SK-N-SH (cell line): Measurements from ENCODE around the gene PPP2R1B. TPM values are rescaled to one million over a fixed set of nuclear protein-coding genes. Genes with fewer than 3 reads are reported as not detected.
A peak's percentile ranks its signal among the peaks of the same experiment; 100 is the strongest.

Experiments used
- CTCF ChIA-PET: fragments of 300-600, 350-600 bp; formaldehyde crosslinking; extraction: SDS; loops from one replicate; lab custom pipeline; 2021; lab: Yijun Ruan, JAX
- POLR2A ChIA-PET: fragments of 350-600 bp; sonication (Branson Sonifier 250); formaldehyde crosslinking; extraction: SDS; loops from one replicate; lab custom pipeline; 2020; ENCODE audit warnings: antibody characterized with exemption, inconsistent platforms; lab: Yijun Ruan, JAX
- DNase-seq: peaks from one replicate; pipeline ENCODE4 v3.0.0; 2012
- H2AFZ ChIP-seq: fragments of 200-600 bp; sonication (generic); 2 replicates; pipeline ENCODE4 v1.8.1; 2016; ENCODE audit warnings: antibody characterized with exemption, mild to moderate bottlenecking, low read depth
- H3F3A ChIP-seq: fragments of 200-600 bp; sonication (generic); replicated peaks from 2 replicates; pipeline ENCODE3; 2016; ENCODE audit warnings: antibody characterized with exemption, mild to moderate bottlenecking; ENCODE audit not compliant: insufficient read depth
- H3K27ac ChIP-seq, 2 experiments: fragments of 200-500 bp in 1 of 2; fragments of 200-600 bp in 1 of 2; sonication (Bioruptor generic) in 1 of 2; sonication (generic), shearing (Covaris generic) in 1 of 2; 2 replicates each; pipeline versions ENCODE4 v1.5.1 to v1.6.1; 2014 to 2016; ENCODE audit warnings: low read depth in 2 of 2, inconsistent platforms in 1 of 2, low read length in 1 of 2, mild to moderate bottlenecking in 1 of 2, mixed read lengths in 1 of 2
- H3K27me3 ChIP-seq: fragments of 200-600 bp; sonication (generic), shearing (Covaris generic); 2 replicates; pipeline ENCODE4 v1.6.1; 2016; ENCODE audit warnings: mixed run types; ENCODE audit not compliant: insufficient read depth
- H3K36me3 ChIP-seq, 2 experiments: fragments of 200-500 bp in 1 of 2; fragments of 200-600 bp in 1 of 2; sonication (Bioruptor generic) in 1 of 2; sonication (generic) in 1 of 2; replicated peaks in 1 of 2; 2 replicates each; pipeline versions ENCODE3 to v1.5.1; 2014 to 2016; ENCODE audit warnings: low read length in 1 of 2, mild to moderate bottlenecking in 1 of 2; ENCODE audit not compliant: insufficient read depth in 2 of 2, control insufficient read depth in 1 of 2
- H3K4me1 ChIP-seq, 2 experiments: fragments of 200-500 bp in 1 of 2; fragments of 200-600 bp in 1 of 2; sonication (Bioruptor generic) in 1 of 2; sonication (generic), shearing (Covaris generic) in 1 of 2; 2 replicates each; pipeline versions ENCODE4 v1.5.1 to v1.6.1; 2014 to 2016; ENCODE audit warnings: low read depth in 1 of 2, low read length in 1 of 2, mixed run types in 1 of 2; ENCODE audit not compliant: insufficient read depth in 2 of 2, control insufficient read depth in 1 of 2
- H3K4me2 ChIP-seq: fragments of 200-600 bp; sonication (generic), shearing (Covaris generic); 2 replicates; pipeline ENCODE4 v1.6.1; 2017; ENCODE audit warnings: mixed run types
- H3K4me3 ChIP-seq, 2 experiments: fragments of 200-500 bp in 1 of 2; fragments of 200-600 bp in 1 of 2; sonication (Bioruptor generic) in 1 of 2; sonication (generic), shearing (Covaris generic) in 1 of 2; 2 replicates each; pipeline versions ENCODE4 v1.5.1 to v1.8.1; 2014 to 2016; ENCODE audit warnings: low read depth in 2 of 2, inconsistent platforms in 1 of 2, low read length in 1 of 2, mild to moderate bottlenecking in 1 of 2, mixed read lengths in 1 of 2, moderate library complexity in 1 of 2
- H3K79me2 ChIP-seq: fragments of 200-600 bp; sonication (generic); 2 replicates; pipeline ENCODE4 v1.8.1; 2017; ENCODE audit warnings: mild to moderate bottlenecking; ENCODE audit not compliant: insufficient read depth
- H3K9ac ChIP-seq: fragments of 200-600 bp; sonication (generic); 2 replicates; pipeline ENCODE4 v1.6.1; 2017; ENCODE audit warnings: mixed run types
- H3K9me2 ChIP-seq: fragments of 200-600 bp; sonication (generic); 2 replicates; pipeline ENCODE4 v1.6.1; 2017; ENCODE audit warnings: mixed run types
- H3K9me3 ChIP-seq: fragments of 200-600 bp; sonication (generic); 2 replicates; pipeline ENCODE4 v1.6.1; 2017; ENCODE audit warnings: mixed run types, mild to moderate bottlenecking, moderate library complexity
- H4K20me1 ChIP-seq: fragments of 200-600 bp; sonication (generic); 2 replicates; pipeline ENCODE4 v1.6.1; 2017; ENCODE audit warnings: mild to moderate bottlenecking, mixed run types; ENCODE audit not compliant: insufficient read depth
- CHD2 ChIP-seq: fragments of 150-350 bp; IDR thresholded peaks from 2 replicates; pipeline ENCODE4 v1.6.1; 2018; ENCODE audit warnings: low read length; ENCODE audit not compliant: partially characterized antibody
- ELF1 ChIP-seq: IDR thresholded peaks from 2 replicates; pipeline ENCODE4 v1.4.0; 2012
- EZH2phosphoT487 ChIP-seq: fragments of 200-600 bp; sonication (generic); IDR thresholded peaks from 2 replicates; pipeline ENCODE4 v1.6.1; 2017; ENCODE audit warnings: low read depth, mixed run types, mild to moderate bottlenecking, antibody characterized with exemption, moderate library complexity, borderline replicate concordance
- GABPA ChIP-seq: IDR thresholded peaks from 2 replicates; pipeline ENCODE4 v1.4.0; 2012; ENCODE audit warnings: low read depth, mild to moderate bottlenecking
- JUND ChIP-seq: IDR thresholded peaks from 2 replicates; pipeline ENCODE4 v1.4.0; 2012
- MEF2A ChIP-seq: IDR thresholded peaks from 2 replicates; pipeline ENCODE4 v1.4.0; 2012; ENCODE audit warnings: low read depth, borderline replicate concordance
- MXI1 ChIP-seq: IDR thresholded peaks from 2 replicates; pipeline ENCODE4 v1.6.1; 2012; ENCODE audit warnings: mild to moderate bottlenecking, low read depth, low read length, improper control_type of control experiment
- NFIC ChIP-seq: IDR thresholded peaks from 2 replicates; pipeline ENCODE4 v1.4.0; 2012; ENCODE audit warnings: borderline replicate concordance
- POLR2AphosphoS5 ChIP-seq: IDR thresholded peaks from 2 replicates; pipeline ENCODE4 v1.6.1; 2012; ENCODE audit warnings: low read depth, low read length
- RCOR1 ChIP-seq: fragments of 150-350 bp; IDR thresholded peaks from 2 replicates; pipeline ENCODE4 v1.6.1; 2017; ENCODE audit warnings: antibody characterized with exemption, low read length
- RXRA ChIP-seq: IDR thresholded peaks from 2 replicates; pipeline ENCODE4 v1.4.0; 2012; ENCODE audit warnings: low read depth, mild to moderate bottlenecking, borderline replicate concordance
- SIN3A ChIP-seq: IDR thresholded peaks from 2 replicates; pipeline ENCODE4 v1.6.1; 2012; ENCODE audit warnings: low read depth, mild to moderate bottlenecking, low read length, moderate library complexity, borderline replicate concordance
- SMC3 ChIP-seq: IDR thresholded peaks from 2 replicates; pipeline ENCODE4 v1.6.1; 2012; ENCODE audit warnings: low read depth, low read length, improper control_type of control experiment
- TCF12 ChIP-seq: IDR thresholded peaks from 2 replicates; pipeline ENCODE4 v1.4.0; 2012
- TEAD4 ChIP-seq: IDR thresholded peaks from 2 replicates; pipeline ENCODE4 v1.4.0; 2012; ENCODE audit warnings: mild to moderate bottlenecking, borderline replicate concordance; ENCODE audit not compliant: insufficient read depth
- YY1 ChIP-seq: IDR thresholded peaks from 2 replicates; pipeline ENCODE4 v1.4.0; 2012; ENCODE audit warnings: low read depth, mild to moderate bottlenecking
- WGBS: methylation state at CpG from one replicate; pipeline ENCODE4 v1.1.6; 2017; ENCODE audit warnings: low lambda C conversion rate; 5-methylcytosine and 5-hydroxymethylcytosine counted together
- polyA plus RNA-seq, 3 experiments: library from polyadenylated mRNA; depleted of rRNA; stranded (reverse); fragments of >200 nt; gene quantifications; 2 replicates each; pipeline ENCODE4 v1.2.3, GENCODE V29; 2012
- TF ChIP-seq, protein P1 (sequence below): fragments of 150-350 bp; IDR thresholded peaks from 2 replicates; pipeline ENCODE4 v1.6.1; 2017; ENCODE audit warnings: antibody characterized with exemption, low read length, low read depth, borderline replicate concordance
- TF ChIP-seq, protein P2 (sequence below): IDR thresholded peaks from 2 replicates; pipeline ENCODE4; 2012
- TF ChIP-seq, protein P3 (sequence below): IDR thresholded peaks from 2 replicates; pipeline ENCODE4 v1.4.0; 2012; ENCODE audit warnings: low read depth, borderline replicate concordance
- TF ChIP-seq, protein P4 (sequence below): fragments of 150-350 bp; IDR thresholded peaks from 2 replicates; pipeline ENCODE4 v1.6.1; 2016; ENCODE audit warnings: mild to moderate bottlenecking, low read depth, low read length

PPP2R1B gene
- polyA plus RNA-seq, 1 of the 3 experiments (the other 2 are of a cell fraction), result 25.9 TPM

DNA sequence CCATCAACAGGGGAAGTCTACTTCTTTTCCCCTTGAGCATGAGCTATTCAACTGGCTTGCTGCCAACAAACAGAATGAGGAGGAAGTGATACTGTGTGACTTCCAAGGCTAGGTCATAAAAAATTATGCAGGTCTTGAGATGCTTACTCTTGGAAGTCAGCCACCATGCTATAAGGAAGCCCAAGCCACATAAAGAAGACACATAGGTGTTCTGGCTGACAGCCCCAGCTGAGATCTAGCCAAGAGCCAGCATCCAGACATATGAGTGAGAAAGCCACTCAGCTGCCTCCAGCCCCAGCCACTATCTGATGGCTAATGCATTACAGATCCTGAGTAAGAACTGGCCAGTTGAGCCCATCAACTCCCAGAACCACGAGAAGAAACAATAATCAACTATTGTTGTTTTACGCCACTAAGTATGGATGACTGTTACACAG is 31.0 kb upstream of the PPP2R1B start:
- H3K27ac ChIP-seq, result peak overlapping the region; percentile 28 to 35; a peak in 3 of 4 replicates
- H4K20me1 ChIP-seq, result no peaks in the 10 kb centered on the region
- TF ChIP-seq POLR2AphosphoS5 (no peak), NFIC (peak; percentile 58; the same call in 1 of the 2 replicates), TCF12 (0 out of 2 replicates have a peak, but pooled peaks have one; percentile 9), CHD2 (no peak), EZH2phosphoT487 (no peak), JUND (no peak)
- TF ChIP-seq, protein P1, sequence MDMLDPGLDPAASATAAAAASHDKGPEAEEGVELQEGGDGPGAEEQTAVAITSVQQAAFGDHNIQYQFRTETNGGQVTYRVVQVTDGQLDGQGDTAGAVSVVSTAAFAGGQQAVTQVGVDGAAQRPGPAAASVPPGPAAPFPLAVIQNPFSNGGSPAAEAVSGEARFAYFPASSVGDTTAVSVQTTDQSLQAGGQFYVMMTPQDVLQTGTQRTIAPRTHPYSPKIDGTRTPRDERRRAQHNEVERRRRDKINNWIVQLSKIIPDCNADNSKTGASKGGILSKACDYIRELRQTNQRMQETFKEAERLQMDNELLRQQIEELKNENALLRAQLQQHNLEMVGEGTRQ, result no peak
- H3F3A ChIP-seq, result peaks cover 27% of the 10 kb centered on the region
- H3K36me3 ChIP-seq, result peaks cover 0 to 6% of the 10 kb centered on the region in 2 experiments
- no peaks in the 10 kb centered on the region for H3K79me2 ChIP-seq
- H2AFZ ChIP-seq, result no peak overlapping the region
- H3K4me1 ChIP-seq, result peaks cover 18 to 26% of the 10 kb centered on the region in 2 experiments; a peak in 3 of 4 replicates
- H3K4me2 ChIP-seq, result no peak overlapping the region
- no peak overlapping the region for H3K4me3 ChIP-seq
- WGBS, result 68% methylated on average over 2 of the region's 2 CpGs
- no peaks in the 10 kb centered on the region for H3K9me2 ChIP-seq
- H3K9me3 ChIP-seq, result no peaks in the 10 kb centered on the region
- H3K9ac ChIP-seq, result no peak overlapping the region
- POLR2A ChIA-PET, result no interaction called here
- no peak for DNase-seq
- no peaks in the 10 kb centered on the region for H3K27me3 ChIP-seq
- CTCF ChIA-PET, result interaction anchor here (1.3 to 2.9 kb wide), 6 partner anchors 10 to 193 kb away, joined by 3 to 11 read pairs (median 6); no protein-coding TSS in a partner anchor

DNA sequence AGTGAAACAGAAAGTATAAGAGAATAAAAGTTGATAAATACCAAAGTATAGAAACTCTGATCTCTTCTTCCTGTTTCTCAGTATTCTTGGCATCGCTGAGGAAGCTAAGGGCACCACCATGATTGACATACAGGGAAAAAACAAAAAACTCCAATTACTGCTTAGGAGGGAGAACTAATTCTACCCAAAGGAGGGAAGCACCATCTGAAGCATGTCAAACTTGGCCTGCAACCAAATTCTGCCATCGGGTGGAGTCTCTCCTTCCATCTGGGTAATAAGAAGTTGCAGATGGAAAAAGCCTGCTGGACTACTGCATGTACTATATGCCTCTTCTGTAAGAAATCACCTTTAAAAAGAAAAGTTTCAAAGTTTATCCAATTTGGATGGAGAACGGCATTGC is 30.5 kb upstream of the PPP2R1B start:
- POLR2A ChIA-PET, result no interaction called here

More for the DNA sequence above, 30.5 kb upstream of the PPP2R1B start:
- TF ChIP-seq GABPA (no peak), YY1 (no peak), CHD2 (no peak), EZH2phosphoT487 (no peak), TCF12 (no peak), SMC3 (no peak), TEAD4 (no peak), MXI1 (no peak), MEF2A (no peak), RXRA (no peak), SIN3A (no peak), ELF1 (no peak), POLR2AphosphoS5 (no peak), RCOR1 (no peak)
- TF ChIP-seq, protein P2, sequence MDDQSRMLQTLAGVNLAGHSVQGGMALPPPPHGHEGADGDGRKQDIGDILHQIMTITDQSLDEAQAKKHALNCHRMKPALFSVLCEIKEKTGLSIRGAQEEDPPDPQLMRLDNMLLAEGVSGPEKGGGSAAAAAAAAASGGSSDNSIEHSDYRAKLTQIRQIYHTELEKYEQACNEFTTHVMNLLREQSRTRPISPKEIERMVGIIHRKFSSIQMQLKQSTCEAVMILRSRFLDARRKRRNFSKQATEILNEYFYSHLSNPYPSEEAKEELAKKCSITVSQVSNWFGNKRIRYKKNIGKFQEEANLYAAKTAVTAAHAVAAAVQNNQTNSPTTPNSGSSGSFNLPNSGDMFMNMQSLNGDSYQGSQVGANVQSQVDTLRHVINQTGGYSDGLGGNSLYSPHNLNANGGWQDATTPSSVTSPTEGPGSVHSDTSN, result no peak
- TF ChIP-seq, protein P3, sequence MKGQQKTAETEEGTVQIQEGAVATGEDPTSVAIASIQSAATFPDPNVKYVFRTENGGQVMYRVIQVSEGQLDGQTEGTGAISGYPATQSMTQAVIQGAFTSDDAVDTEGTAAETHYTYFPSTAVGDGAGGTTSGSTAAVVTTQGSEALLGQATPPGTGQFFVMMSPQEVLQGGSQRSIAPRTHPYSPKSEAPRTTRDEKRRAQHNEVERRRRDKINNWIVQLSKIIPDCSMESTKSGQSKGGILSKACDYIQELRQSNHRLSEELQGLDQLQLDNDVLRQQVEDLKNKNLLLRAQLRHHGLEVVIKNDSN, result no peak
- TF ChIP-seq, protein P4, sequence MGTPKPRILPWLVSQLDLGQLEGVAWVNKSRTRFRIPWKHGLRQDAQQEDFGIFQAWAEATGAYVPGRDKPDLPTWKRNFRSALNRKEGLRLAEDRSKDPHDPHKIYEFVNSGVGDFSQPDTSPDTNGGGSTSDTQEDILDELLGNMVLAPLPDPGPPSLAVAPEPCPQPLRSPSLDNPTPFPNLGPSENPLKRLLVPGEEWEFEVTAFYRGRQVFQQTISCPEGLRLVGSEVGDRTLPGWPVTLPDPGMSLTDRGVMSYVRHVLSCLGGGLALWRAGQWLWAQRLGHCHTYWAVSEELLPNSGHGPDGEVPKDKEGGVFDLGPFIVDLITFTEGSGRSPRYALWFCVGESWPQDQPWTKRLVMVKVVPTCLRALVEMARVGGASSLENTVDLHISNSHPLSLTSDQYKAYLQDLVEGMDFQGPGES, result no peak
- no peak overlapping the region for H3K9ac ChIP-seq
- no peak overlapping the region for H3K4me3 ChIP-seq
- peak overlapping the region; percentile 18 to 28; a peak in 2 of 4 replicates for H3K27ac ChIP-seq
- H4K20me1 ChIP-seq, result no peaks in the 10 kb centered on the region
- no peaks in the 10 kb centered on the region for H3K9me3 ChIP-seq
- no peak overlapping the region for H2AFZ ChIP-seq
- no peaks in the 10 kb centered on the region for H3K9me2 ChIP-seq
- peaks cover 0 to 2% of the 10 kb centered on the region in 2 experiments for H3K36me3 ChIP-seq
- no peak for DNase-seq
- H3K27me3 ChIP-seq, result no peaks in the 10 kb centered on the region
- H3K4me2 ChIP-seq, result no peak overlapping the region
- peaks cover 18 to 26% of the 10 kb centered on the region in 2 experiments; a peak in 3 of 4 replicates for H3K4me1 ChIP-seq
- CTCF ChIA-PET, result interaction anchor here (0.9 to 2.9 kb wide), 8 partner anchors 11 to 255 kb away, joined by 3 to 11 read pairs (median 6); no protein-coding TSS in a partner anchor
- H3K79me2 ChIP-seq, result no peaks in the 10 kb centered on the region
- H3F3A ChIP-seq, result peaks cover 27% of the 10 kb centered on the region
- WGBS, result 86% methylated on average over 3 of the region's 3 CpGs
